ENCODE measurements around the gene ZBED2. TPM values are rescaled to one million over a fixed set of nuclear protein-coding genes. Genes with fewer than 3 reads are reported as not detected.

Gene ZBED2
- total RNA-seq, 2 donors from 2014 or later: 0.68 TPM; not detected in 1

DNA sequence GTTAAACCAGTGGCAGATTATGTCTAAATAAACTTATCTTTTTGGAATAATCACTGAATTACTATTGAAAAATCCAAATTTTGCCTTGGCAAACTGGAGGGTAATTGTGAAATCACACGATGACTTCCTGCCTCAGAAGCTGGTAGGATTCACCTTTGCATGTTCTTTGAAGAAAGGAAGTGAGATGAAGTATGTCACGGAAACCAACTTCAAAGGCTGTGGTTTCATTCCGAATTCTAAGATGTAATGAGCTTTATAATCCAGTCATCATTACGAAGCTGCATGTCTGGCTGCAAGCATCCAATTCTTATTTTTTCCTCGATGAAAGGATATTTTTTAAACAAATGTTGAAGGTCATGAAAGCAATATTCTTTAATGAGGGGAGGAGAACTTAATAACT is 15.0 kb upstream of the ZBED2 start:
- Histone ChIP-seq H3K9me3 (no peaks in the 10 kb centered on the region), H3K36me3 (no peaks in the 10 kb centered on the region), H3K27ac (no peak overlapping the region), H3K27me3 (replicated peaks; ENCODE audit: insufficient read depth) (no peaks in the 10 kb centered on the region), H3K4me3 (no peak overlapping the region), H3K4me1 (replicated peaks) (no peaks in the 10 kb centered on the region)
- DNase-seq (ENCODE audit: low spot score): no peak
- WGBS: 21% methylated on average over 5 of the region's 5 CpGs
- intact Hi-C loops (cut with DNase I): no loop called here
- no peak for TF ChIP-seq POLR2AphosphoS5 (IDR thresholded peaks at IDR 0.05)
- TF ChIP-seq, protein P1, sequence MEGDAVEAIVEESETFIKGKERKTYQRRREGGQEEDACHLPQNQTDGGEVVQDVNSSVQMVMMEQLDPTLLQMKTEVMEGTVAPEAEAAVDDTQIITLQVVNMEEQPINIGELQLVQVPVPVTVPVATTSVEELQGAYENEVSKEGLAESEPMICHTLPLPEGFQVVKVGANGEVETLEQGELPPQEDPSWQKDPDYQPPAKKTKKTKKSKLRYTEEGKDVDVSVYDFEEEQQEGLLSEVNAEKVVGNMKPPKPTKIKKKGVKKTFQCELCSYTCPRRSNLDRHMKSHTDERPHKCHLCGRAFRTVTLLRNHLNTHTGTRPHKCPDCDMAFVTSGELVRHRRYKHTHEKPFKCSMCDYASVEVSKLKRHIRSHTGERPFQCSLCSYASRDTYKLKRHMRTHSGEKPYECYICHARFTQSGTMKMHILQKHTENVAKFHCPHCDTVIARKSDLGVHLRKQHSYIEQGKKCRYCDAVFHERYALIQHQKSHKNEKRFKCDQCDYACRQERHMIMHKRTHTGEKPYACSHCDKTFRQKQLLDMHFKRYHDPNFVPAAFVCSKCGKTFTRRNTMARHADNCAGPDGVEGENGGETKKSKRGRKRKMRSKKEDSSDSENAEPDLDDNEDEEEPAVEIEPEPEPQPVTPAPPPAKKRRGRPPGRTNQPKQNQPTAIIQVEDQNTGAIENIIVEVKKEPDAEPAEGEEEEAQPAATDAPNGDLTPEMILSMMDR (IDR thresholded peaks at IDR 0.05): no peak
- TF ChIP-seq POLR2A (IDR thresholded peaks at IDR 0.05): no peak

GRCh38 chr3:111609700-111610099 is 14.6 kb upstream of the ZBED2 start:
- no peak overlapping the region for H3K27ac ChIP-seq
- no peaks in the 10 kb centered on the region for H3K9me3 ChIP-seq
- no peak overlapping the region for H3K4me3 ChIP-seq
- H3K27me3 ChIP-seq (replicated peaks; ENCODE audit: insufficient read depth): no peaks in the 10 kb centered on the region
- 44% methylated on average over 2 of the region's 2 CpGs for WGBS
- H3K36me3 ChIP-seq: no peaks in the 10 kb centered on the region
- TF ChIP-seq, protein P1 (IDR thresholded peaks at IDR 0.05): no peak
- TF ChIP-seq POLR2AphosphoS5 (IDR thresholded peaks at IDR 0.05) (no peak), POLR2A (IDR thresholded peaks at IDR 0.05) (no peak)
- no peaks in the 10 kb centered on the region for H3K4me1 ChIP-seq (replicated peaks)
- intact Hi-C loops (cut with DNase I): no loop called here
- DNase-seq (ENCODE audit: low spot score): no peak

DNA sequence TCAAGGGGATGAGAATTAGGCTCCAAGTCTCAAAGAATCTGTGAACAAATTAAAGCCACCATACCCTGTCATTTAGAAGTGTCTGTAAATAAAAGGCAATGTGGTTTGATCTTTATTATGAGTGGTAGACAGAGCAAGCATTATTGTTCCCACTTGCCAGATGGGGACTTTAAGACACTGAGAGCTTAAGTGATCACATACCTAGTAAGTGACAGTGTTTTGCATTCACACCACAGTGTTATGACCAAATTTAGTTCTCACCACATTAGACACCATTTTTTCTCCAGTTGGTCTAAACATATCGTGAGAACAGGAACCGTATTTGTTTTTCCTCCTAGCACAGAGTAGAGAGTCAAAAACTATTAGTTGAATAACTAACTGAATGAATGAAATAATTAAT is 13.2 kb upstream of the ZBED2 start:
- H3K27me3 ChIP-seq (replicated peaks; ENCODE audit: insufficient read depth): no peaks in the 10 kb centered on the region
- DNase-seq (ENCODE audit: low spot score): no peak
- no peaks in the 10 kb centered on the region for H3K36me3 ChIP-seq
- TF ChIP-seq POLR2A (IDR thresholded peaks at IDR 0.05) (no peak), POLR2AphosphoS5 (IDR thresholded peaks at IDR 0.05) (no peak)
- TF ChIP-seq, protein P1 (IDR thresholded peaks at IDR 0.05): no peak
- H3K9me3 ChIP-seq: no peaks in the 10 kb centered on the region
- intact Hi-C loops (cut with DNase I): no loop called here
- WGBS: 82% methylated on average over 2 of the region's 2 CpGs
- H3K4me1 ChIP-seq (replicated peaks): no peaks in the 10 kb centered on the region
- no peak overlapping the region for H3K27ac ChIP-seq
- no peak overlapping the region for H3K4me3 ChIP-seq

- Histone ChIP-seq H3K4me1 (replicated peaks) (no peaks in the 10 kb centered on the region), H3K36me3 (no peaks in the 10 kb centered on the region)
- intact Hi-C loops (cut with DNase I): no loop called here
Observed at GRCh38 chr3:111607240-111607920, 12.2 kb upstream of the ZBED2 start.

More at GRCh38 chr3:111607240-111607920, 12.2 kb upstream of the ZBED2 start:
- DNase-seq (ENCODE audit: low spot score): no peak
- no peaks in the 10 kb centered on the region for H3K27me3 ChIP-seq (replicated peaks; ENCODE audit: insufficient read depth)
- H3K4me3 ChIP-seq: no peak overlapping the region
- TF ChIP-seq POLR2A (IDR thresholded peaks at IDR 0.05) (no peak), POLR2AphosphoS5 (IDR thresholded peaks at IDR 0.05) (no peak)
- TF ChIP-seq, protein P1 (IDR thresholded peaks at IDR 0.05): no peak
- no peak overlapping the region for H3K27ac ChIP-seq
- no peaks in the 10 kb centered on the region for H3K9me3 ChIP-seq
- WGBS: 74% methylated on average over 3 of the region's 3 CpGs
